NCI-H748 (cell line): Measurements from ENCODE around the gene C13orf42.

ENCODE experiments used
- DNase-seq: peaks from one replicate; lab custom pipeline; 2025; ENCODE audit not compliant: unreplicated experiment; lab: John Stamatoyannopoulos, UW

Gene C13orf42

DNA sequence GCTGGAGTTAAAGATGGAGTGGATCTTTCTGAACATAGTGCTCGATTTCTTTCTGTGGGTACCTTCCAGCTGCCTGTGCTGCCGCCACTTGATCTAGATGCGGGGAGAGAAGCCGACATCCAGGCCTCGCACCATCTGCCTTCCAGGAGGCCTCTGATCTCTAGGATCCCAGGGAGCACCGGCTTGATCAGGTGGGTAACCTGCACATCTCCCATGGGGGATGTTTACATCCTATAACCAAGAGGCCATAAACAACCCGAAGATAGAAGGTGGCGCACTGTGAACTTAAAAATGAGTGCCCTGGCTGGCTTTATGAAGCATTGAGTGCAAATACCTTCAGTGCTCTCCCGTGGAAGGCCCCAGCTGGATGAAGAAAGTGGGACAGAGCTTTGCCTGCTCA is at the start of gene C13orf42:
TSS of gene C13orf42 (minus strand) at position 101 of the 400 bp plus-strand sequence. CDS start at position 36, 65 bp downstream.
- no peak for DNase-seq

GRCh38 chr13:51158880-51159518 is 47.9 kb upstream of the C13orf42 start:
- DNase-seq, result no peak

- no peak for DNase-seq
Measured at GRCh38 chr13:51158365-51158764, 47.3 kb upstream of the C13orf42 start.

- peak; percentile 55 for DNase-seq
Measured at GRCh38 chr13:51156648-51157047, 45.6 kb upstream of the C13orf42 start.

DNA sequence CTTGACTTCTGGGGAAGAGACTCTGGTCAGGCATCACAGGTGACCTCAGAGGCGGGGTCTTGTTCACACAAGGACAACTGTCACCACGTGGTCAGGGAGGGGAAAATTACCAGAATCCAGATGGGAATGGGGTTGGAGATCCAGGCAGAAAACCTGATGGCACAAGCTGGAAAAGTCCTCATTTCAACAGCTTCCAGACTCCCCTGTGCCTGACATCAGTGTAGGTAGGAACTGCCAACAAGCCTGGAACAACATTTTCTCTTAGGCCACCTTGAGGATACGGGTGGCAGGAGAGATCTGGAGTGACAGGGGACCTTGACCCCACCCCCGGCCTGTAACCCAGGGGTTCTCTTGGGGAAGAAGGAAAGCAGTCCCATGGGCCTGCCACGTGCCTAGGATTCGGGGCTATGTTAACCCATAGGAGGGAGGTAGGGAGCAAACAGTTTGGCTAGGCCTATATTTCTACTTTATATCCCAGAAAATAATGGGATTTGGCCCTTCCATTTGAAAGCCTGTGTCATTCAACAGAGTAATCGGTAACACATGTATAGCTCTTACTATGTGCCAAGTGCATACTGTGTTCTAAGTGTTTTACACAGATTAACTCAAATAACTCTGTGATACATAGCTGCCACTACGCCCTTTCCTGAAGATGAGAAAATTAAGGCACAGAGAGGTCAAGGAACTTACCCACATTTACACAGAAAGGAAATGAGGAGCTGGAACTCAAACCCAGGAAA is 44.9 kb upstream of the C13orf42 start:
- DNase-seq, result no peak

- no peak for DNase-seq
Measured at GRCh38 chr13:51155161-51155560, 44.1 kb upstream of the C13orf42 start.

GRCh38 chr13:51154029-51154555 is 43.0 kb upstream of the C13orf42 start:
- DNase-seq, result no peak

- no peak for DNase-seq
Measured at GRCh38 chr13:51153527-51153926, 42.5 kb upstream of the C13orf42 start.

DNA sequence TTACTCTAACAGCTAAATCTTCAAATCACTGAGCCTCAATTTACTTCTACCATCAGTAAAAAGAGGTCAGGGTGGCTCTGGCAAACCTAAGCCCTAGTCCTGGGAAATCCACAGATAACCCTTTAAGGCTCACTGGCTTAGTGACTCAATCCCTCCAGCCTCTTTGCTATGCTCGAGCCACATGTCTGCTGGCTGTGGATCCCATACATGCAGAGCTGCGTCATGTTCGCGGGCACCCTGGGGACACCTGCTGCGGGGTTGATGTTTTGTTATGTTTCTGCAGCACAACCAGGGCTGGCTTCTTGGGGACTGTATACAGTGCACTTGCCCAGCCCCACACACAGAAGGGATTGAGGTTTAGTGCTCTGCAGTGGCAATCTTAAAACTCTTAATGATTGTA is 41.6 kb upstream of the C13orf42 start:
- no peak for DNase-seq

DNA sequence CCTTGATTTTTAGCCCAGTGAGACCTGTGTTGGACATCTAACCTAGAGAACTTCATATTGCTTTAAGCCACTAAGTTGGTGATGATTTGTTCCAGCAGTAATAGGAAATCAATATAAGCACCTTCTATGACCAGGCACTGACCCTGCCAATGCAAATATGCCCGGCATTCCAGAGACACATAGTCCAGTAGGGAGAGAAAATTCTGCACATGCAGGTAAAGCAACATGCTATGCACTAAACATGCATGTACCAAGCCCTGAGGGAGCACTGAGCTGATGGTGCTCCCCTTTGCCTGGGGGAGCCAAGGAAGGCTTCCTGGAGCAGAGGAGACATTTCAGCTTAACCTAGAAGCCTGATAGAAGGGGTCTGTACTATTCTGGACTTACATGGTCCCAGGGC is 40.4 kb upstream of the C13orf42 start:
- no peak for DNase-seq

- peak; percentile 54 for DNase-seq
Measured at GRCh38 chr13:51148952-51149573, 38.0 kb upstream of the C13orf42 start.

- peak; percentile 29 for DNase-seq
Measured at GRCh38 chr13:51148223-51148951, 37.3 kb upstream of the C13orf42 start.

DNA sequence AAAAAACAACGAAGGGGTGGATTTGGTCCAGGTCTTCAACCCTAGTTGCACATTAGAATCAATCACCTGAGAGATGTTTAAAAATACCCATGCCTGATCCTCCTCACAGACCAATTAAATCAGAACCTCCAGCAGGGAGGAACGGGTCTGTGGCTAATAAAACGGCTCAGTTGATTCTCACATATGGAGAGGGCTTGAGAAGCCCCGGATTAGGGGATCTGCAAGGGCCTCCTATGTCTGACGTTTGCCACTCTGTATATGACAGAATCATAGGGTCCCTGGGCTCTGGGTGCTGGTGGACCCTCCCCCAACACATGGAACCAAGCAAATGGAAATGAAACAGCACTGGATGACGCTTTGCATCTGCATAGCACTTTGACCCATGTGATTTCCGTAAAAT is 36.7 kb upstream of the C13orf42 start:
- DNase-seq, result no peak

- DNase-seq, result no peak
Measured at GRCh38 chr13:51146667-51147066, 35.6 kb upstream of the C13orf42 start.

- DNase-seq, result no peak
Measured at GRCh38 chr13:51137250-51137649, 26.2 kb upstream of the C13orf42 start.

DNA sequence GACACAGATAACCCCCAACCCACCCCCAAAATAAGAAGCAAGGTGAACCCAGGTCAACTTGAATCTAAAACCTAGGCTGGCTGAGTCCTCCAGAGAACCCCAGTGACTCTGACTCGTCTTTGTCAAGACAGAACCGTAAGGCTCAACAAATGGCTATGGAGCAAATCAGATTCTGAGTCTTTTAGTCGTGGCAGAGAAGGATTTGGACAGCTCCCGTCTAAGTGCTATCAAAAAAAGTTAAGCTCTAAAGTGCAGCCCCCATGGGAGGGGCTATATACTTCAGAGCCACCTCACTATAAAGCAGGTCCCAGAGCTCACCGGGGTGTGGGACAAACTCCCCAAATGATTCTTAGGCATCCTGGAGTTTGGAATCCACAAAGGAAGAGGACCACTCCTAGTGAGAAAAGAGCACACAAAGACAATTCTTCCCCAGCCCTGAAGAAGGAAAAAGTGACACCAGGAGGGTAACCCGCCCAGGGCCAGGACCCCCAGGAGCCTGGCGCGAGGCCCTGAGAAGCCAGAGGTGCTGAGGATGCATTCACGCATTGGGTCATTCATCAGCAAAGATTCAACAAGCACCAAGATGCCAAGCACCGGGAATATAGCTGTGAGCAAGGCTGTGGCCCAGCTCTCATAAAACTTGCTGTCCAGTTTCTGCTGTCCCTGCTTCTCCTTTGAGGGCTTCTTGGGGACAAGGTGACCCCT is 25.4 kb upstream of the C13orf42 start:
- DNase-seq, result no peak

DNA sequence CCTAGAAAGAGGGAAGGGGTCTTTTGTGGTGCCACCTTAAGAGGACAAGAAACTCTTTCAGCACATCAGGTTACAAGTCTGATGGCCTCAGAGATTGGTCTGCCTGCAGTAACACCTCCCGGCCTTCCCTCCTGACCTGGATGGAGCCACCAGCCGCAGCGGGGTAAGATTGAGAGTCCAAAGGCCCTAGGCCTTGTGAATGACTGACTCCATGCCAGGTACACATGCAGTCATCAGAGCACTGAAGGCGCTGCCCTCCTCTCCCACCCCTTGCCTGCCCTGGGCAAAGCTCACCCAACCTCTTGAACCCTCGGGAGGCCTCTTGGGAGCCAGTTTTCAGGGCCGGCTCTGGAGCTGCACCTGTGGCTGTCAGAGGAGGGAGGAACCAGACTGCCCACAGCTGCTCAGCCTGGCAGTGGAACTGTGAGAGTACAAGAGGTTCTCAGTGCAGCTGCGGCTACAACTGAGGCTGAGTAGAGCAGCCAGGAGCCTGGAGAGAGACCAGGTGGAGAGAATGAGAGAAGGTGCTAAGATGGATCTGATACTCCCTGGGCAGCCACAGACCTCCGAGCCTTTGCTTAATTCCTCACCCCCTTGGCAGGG is 23.8 kb upstream of the C13orf42 start:
- no peak for DNase-seq

DNA sequence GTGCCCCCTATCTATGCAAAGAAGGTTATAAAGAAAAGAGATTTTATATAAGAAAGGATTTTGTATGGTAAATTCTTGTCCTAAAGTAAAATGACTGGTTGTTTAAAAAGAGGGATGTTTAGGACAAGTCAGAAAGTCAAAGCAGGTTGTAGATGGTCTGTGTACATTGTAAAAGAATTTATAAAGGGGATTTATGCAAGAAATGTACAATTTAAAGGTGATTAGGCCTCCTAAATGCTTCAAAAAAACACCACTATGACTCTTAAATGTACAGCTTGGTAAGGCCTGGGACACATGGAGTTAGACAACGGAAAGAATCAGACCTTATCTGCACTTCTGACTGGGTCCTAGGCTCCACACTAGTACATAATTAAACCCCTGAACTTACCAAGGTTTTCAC is 19.3 kb upstream of the C13orf42 start:
- no peak for DNase-seq

DNA sequence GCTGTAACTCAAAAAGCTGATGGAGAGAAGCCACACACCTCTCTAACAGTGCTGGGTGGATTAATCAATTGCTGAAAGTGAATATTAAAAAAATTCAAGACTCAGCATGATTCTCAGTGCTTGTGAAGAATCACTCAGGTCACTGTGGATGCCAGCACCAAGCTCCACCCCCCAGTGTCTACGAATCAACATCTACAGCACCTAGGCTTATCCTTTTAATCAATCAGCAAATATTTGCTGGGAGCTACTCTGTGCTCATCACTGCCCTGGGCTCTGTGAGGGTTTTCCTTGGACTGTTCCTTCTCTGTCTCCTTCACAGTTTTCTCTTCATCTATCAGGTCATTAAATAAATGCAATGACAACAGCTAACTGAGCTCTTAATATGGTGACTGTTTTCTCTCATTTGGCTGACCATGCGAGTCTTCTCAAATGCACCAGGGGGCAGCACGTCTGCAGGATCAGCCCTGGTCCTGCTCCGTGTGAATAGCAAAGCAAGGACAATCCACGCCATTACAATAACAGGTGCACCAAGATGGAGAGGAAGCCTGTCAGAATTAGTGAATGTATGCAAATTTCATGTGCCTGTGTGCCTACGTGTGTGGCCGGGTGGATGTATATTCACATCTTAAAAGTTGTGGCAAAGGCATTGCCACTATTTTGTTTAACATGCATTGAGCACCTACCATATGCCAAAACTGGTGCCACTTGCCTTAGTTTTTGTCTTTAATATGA is 14.6 kb upstream of the C13orf42 start:
- DNase-seq, result peak; percentile 86
